ENCODE measurements around the gene BRPF3.

BRPF3 gene

DNA sequence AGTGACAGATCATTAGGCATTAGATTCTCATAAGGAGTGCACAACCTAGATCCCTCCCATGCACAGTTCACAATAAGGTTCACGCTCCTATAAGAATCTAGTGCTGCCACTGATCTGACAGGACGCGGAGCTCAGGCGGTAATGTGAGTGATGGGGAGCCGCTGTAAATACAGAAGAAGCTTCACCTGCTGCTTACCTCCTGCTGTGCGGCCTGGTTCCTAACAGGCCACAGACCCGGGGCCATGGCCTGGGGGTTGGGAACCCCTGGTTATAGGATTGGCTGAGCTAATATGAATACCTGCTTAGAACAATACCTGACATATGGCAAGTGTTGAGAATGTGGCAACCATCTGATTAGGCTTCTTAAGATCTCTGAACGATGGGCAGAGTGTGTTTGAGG lies 75.7 kb downstream of the BRPF3 start:
- no peak for DNase-seq

DNA sequence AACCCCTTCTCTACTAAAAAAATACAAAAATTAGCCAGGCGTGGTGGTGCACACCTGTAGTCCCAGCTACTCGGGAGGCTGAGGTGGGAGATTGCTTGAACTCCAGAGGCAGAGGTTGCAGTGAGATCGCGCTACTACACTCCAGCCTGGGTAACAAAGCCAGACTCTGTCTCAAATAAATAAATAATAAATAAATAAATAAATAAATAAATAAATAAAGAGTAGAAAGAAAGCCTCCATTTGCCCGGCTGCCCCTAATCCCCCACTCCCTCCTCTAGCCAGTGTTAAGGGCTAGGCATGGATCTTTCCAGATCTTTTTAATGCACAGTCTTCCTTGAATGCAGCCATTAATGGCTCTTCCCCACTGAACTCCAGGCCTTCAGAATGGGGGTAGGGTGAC lies 76.5 kb downstream of the BRPF3 start:
- no peak for DNase-seq

DNA sequence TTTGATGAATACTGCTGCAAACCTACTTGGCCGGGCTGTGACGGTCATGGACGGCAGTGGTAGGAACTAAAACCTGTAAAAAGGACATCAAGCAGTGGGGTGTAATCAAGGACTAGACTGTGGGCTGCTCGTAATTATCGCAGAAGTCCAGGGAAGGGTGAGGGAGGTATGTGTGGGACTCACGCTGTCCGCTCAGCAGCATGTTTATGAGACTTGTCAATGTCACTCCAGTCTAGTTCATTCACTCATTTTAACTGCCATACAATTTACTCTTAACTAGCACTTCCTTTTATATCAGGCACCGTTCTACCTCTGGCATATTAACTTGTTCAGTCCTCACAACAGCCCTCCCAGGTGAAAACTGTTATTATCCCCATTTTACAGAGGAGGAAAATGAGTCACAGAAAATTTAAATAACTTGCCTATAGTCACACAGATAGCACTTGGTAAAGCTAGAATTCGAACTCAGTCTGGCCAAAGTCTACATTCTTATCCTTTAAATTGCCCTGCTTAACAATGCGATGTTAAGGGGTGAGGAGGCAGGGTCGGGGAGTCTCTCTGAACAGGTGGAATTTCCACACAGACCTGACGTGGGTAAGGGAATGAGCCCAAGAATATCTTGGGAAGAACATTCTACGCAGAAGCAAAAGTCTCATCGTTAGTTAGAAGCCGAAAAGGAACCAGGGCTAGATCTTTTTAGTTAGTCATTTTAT lies 77.4 kb downstream of the BRPF3 start:
- DNase-seq = no peak

DNA sequence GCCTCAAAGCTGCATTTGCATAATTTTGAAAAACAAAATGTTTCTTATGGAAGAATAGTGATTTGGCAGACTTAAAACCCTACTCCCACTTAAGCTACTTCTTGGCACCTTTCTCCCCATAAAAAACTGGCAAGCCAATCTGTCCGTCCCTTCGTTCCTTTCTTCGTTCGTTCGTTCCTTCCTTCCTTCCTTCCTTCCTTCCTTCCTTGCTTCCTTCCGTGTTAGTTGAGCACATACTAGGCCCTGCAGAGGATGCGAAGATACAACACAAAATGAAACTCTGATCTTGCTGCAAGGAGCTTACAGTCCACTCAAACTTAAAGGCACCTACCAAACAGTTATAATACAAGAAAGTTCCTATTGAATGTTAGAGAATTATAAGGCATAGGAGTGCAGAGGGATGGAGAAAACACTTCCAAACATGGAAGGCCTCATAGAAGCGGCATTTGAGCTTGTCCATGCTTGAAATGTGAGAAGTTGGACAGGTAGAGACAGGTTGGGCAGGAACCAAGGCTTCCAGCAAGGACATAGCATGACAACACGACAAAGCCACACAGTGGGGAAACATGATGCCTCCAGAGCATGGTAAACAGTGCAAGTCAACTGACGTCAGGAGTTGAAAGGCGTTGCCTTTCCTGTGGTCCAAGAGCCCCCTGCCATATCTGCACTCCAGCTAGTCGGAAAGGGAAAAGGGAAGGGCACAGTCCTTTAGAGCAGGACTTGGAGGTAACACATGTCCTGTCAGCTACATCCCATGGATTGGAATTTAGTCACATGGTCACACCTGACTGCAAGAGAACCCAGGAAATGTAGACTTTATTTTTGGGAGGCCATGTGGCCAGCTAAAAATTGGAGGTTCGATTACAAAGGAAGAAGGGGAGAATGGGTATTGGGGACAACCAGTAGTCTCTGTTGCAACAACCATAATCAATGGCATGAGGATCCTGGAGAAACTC lies 80.3 kb downstream of the BRPF3 start:
- no peak for DNase-seq

DNA sequence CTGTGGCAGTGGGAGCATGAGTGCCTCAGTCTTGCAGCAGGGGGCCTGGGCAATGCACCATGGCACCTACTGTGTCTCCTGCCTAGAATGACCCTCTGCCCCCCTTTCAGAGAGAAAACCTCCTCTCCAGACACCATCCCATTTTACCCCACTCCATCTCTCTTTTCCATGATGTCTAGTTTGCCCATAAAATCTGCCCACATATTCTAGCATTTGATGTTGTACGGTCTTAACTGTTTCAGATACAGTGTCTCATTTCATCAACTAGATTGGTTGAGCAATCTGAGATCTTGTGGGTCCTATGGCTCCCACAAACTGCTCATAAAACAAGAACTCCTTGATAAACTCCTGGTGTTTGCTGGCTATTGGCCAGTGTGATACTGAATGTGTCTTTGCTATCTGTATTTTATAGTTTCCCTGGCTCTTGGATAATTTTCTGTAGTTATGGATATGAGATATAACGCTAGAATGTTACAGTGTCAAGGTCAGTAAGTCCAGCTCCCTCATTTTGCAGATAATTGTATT lies 81.5 kb downstream of the BRPF3 start:
- DNase-seq = no peak

DNA sequence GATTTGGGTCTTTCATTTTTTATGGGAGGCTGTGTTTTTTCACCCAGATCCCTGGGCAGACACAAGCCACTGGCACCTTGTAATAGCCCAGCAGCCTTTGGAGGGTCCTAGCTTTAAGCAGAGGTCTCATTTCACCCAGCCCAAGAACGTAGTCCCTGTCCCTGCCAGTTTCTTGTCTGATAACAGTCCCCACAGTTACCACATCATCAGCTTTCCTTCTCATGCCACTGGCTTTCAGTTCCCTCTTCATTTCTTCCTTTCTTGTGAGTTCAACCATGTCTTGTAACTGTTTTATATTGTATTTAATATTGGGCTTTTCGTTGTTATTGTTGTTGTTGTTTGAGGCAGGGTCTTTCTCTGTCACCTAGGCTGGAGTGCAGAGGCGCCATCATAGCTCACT lies 83.9 kb downstream of the BRPF3 start:
- DNase-seq = no peak

DNA sequence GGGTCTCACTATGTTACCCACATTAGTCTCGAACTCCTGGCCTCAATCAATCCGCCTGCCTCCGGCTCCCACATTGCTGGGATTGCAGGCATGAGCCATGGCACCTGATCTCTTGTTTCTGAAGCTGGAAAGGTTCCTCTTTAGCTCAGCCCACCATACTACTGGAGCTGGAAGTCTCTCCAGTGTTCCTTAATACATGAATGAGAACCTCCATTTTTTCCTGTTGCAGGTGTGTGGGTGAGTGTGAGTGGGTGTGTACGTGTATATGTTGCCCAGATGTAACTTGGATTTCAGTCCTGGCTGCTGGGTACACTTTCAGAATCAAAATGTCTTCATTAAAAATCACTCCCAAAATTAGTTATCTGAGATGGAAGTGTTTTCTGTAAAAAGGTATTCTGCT lies 84.4 kb downstream of the BRPF3 start:
- no peak for DNase-seq

Data from NCI-H446 (cell line).